Kidney epithelial cell (primary cell): ENCODE data around the gene C10orf95. TPM values are rescaled to one million over a fixed set of nuclear protein-coding genes. Genes with fewer than 3 reads are reported as not detected.

ENCODE experiments used
- DNase-seq: peaks from one replicate; pipeline ENCODE4 v3.0.0-alpha.2; 2010; ENCODE audit warnings: low read depth
- H3K27me3 ChIP-seq: 2 replicates; pipeline ENCODE4 v1.6.0; 2011; ENCODE audit warnings: low read length; ENCODE audit not compliant: control insufficient read depth, insufficient read depth
- H3K36me3 ChIP-seq: 2 replicates; pipeline ENCODE4 v1.5.1; 2011; ENCODE audit warnings: low read length; ENCODE audit not compliant: control insufficient read depth, insufficient read depth
- H3K4me3 ChIP-seq: 2 replicates; pipeline ENCODE4 v1.5.1; 2011; ENCODE audit warnings: low read depth, mild to moderate bottlenecking, control low read depth, low read length
- total RNA-seq: library from RNA; depleted of rRNA; stranded (reverse); fragments of >200 nt; gene quantifications from 2 replicates; pipeline ENCODE4 v1.2.3, GENCODE V29; 2015
- TF ChIP-seq, protein P1 (sequence below): IDR thresholded peaks from 2 replicates; pipeline ENCODE4 v1.5.1; 2011; ENCODE audit warnings: mild to moderate bottlenecking, moderate library complexity, low read length, control low read depth, inconsistent platforms; ENCODE audit not compliant: insufficient read depth, poor library complexity, severe bottlenecking

The C10orf95 gene
- total RNA-seq, 1 donor from 2014 or later, result 3.2 TPM

DNA sequence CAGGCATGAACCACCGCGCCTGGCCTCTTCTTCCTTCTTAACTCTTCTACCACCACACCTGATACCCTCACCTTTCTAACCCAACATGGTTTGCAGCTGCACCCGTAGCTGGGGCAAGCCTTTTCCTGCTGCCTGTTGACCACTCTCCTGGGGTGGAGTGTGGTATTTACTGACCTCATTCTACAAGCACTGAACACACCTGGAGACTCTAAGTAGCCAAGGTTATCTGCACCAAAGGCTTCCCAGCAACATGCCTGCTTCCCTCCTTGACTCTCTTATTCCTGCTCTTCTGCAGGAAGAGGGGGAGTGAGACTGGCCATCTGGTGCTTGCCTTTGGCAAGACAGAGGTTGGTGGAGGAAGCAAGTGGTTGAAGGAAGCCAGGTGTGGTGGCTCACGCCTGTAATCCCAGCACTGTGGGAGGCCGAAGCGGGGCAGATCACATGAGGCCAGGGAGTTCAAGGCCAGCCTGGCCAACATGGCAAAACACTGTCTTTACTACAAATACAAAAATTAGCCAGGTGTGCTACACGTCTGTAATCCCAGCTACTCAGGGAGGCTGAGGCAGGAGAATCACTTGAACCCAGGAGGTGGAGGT is 41.1 kb upstream of the C10orf95 start:
- no peaks in the 10 kb centered on the region for H3K27me3 ChIP-seq
- DNase-seq, result no peak
- no peak overlapping the region for H3K4me3 ChIP-seq
- peaks cover 5% of the 10 kb centered on the region for H3K36me3 ChIP-seq
- TF ChIP-seq, protein P1, sequence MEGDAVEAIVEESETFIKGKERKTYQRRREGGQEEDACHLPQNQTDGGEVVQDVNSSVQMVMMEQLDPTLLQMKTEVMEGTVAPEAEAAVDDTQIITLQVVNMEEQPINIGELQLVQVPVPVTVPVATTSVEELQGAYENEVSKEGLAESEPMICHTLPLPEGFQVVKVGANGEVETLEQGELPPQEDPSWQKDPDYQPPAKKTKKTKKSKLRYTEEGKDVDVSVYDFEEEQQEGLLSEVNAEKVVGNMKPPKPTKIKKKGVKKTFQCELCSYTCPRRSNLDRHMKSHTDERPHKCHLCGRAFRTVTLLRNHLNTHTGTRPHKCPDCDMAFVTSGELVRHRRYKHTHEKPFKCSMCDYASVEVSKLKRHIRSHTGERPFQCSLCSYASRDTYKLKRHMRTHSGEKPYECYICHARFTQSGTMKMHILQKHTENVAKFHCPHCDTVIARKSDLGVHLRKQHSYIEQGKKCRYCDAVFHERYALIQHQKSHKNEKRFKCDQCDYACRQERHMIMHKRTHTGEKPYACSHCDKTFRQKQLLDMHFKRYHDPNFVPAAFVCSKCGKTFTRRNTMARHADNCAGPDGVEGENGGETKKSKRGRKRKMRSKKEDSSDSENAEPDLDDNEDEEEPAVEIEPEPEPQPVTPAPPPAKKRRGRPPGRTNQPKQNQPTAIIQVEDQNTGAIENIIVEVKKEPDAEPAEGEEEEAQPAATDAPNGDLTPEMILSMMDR, result no peak

DNA sequence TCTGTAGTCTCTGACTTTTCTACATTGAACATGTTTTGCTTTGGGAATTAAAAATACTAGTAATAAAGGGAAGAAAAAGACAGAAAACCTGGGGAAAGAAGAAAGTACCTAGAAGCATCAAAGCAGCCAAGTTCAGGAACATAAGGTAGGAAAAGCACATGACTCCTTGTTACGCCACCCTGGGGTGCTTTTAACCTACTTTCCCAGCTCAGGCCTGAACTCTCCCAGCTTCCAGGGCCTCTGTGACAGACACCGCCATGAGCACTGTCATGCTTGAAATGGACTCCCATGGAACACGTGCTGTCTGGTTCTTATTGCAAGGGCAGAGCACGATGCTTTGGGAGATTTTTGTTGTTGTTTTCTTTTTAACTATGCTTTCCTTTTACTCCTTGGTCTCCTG is 39.8 kb upstream of the C10orf95 start:
- Histone ChIP-seq H3K4me3 (no peak overlapping the region), H3K27me3 (no peaks in the 10 kb centered on the region), H3K36me3 (peaks cover 5% of the 10 kb centered on the region)
- TF ChIP-seq, protein P1, result no peak
- DNase-seq, result no peak

DNA sequence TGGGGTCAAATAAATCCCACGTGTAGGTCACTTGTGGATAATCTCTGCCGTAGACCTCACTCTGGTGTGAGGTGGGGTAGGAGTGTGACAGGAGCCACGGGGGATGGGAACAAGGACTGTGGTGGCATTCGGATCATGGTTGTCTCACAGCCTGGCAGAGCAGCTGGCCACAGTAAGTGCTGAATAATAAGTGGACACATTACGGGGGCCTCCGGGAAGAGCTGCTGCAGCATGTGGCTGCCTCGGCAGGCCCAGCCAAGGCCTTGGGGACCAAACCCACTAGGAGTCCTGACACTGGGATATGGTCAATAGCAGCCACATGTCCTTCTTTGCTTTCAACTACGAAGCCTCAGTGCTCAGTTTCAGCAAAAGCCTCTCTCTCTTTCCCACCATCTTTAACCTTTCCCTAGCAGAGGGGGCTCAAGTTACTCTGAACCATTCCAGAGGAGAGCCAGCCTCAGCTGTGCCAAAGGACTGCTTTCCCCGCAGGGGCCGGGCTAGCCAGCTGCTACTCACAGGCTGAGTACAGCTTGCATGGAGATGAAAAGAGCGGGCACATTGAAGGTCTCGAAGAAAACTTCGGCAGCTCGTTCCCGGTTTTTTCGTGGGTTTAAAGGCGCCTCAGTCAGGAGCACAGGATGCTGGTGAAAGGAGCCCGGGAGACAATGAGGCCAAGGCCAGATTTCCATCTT is 33.9 kb upstream of the C10orf95 start:
- no peaks in the 10 kb centered on the region for H3K27me3 ChIP-seq
- no peak overlapping the region for H3K4me3 ChIP-seq
- peaks cover 13% of the 10 kb centered on the region for H3K36me3 ChIP-seq
- TF ChIP-seq, protein P1, result no peak
- DNase-seq, result no peak

DNA sequence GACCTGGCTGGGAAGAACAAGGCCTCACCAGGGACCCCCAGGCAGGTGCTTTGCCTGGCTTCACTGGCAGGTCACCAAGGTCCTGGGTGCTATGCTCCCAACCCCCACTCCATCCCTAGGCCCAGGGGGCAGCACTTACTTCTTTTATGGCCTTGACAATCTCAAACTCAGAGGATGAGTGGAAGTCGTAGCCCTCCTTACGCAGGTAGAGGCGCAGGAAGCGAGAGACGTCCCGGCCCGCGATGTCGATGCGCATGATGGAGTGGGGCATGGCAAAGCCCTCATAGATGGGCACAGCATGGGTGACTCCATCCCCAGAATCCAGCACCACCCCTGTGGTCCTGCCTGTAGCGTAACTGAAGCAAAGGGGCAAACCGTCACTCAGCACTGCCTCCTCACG is 32.7 kb upstream of the C10orf95 start:
- no peaks in the 10 kb centered on the region for H3K27me3 ChIP-seq
- H3K36me3 ChIP-seq, result peaks cover 13% of the 10 kb centered on the region
- DNase-seq, result no peak
- TF ChIP-seq, protein P1, result no peak
- H3K4me3 ChIP-seq, result no peak overlapping the region

DNA sequence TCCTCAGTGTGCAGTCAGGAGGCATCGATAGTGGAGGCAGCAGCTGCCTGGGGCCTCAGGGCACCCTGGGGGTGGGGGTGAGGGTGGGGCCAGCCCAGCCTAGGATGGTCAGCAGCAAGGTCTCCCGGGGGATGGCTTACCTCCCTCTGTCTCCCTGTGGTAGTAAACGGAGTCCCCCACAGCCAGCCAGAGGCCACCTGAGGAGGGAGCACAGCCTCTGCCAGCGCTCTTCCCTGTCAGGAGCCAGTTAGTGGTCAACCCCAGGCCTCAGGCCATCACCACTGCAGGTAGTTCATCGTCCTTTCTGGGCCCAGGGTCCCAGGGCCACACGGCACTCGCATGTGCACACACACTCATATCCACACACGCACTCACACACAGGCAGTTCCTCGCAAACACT is 29.1 kb upstream of the C10orf95 start:
- Histone ChIP-seq H3K27me3 (no peaks in the 10 kb centered on the region), H3K36me3 (peaks cover 8% of the 10 kb centered on the region), H3K4me3 (no peak overlapping the region)
- no peak for DNase-seq
- TF ChIP-seq, protein P1, result no peak

DNA sequence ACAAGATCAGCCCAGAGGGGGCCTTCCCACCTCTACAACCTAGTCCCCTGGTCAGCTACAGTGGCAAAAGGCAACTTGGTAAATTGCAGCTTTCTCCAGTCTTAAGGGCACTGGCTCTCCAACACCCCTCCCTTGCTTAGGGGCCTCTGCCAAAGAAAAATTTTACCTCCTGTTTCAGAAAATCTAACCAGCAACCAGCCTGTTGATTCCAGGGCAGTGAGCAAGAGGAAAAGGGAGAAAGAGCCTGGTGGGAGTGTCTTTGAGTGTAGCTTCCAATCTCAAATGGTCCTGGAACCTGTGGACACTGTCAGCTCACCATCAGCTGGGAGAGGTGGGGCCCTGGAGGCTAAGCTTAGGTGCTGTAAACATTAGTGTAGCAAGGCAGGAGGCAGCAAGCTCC is 28.3 kb upstream of the C10orf95 start:
- no peaks in the 10 kb centered on the region for H3K27me3 ChIP-seq
- no peak overlapping the region for H3K4me3 ChIP-seq
- no peak for DNase-seq
- TF ChIP-seq, protein P1, result no peak
- H3K36me3 ChIP-seq, result peaks cover 6% of the 10 kb centered on the region
